GM21786 (cell line): Measurements from ENCODE around the gene SPATA20.

Experiments used
- ATAC-seq: cut with Tn5 transposase; IDR thresholded peaks from one replicate; pipeline ENCODE4 v1.9.1; 2021; ENCODE audit not compliant: unreplicated experiment

Gene SPATA20

DNA sequence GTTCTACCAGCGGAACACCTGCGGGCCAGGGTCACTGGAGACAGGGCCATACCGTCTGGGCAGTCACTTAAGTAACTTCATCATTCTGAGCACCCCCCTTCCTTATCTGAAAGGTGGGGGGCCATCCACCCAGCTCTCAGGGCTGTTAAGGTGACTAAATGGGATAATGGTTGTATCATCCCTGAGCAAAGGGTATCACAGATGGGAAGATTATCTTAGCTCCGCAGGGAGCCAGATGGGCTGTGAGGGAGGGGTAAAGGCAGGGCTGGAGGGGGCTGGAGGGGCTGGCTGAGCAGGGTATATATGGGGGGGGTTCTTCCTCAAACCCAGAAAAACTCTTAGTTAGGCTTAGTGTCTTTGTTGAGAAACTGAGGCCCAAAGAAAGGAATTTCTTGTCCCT, 10.7 kb downstream of the SPATA20 start:
- no peak for ATAC-seq

- no peak for ATAC-seq
These were observed 11.1 kb downstream of the SPATA20 start for GRCh38 chr17:50558091-50558490.

- ATAC-seq: no peak
These were observed 11.6 kb downstream of the SPATA20 start for GRCh38 chr17:50558581-50558940.

DNA sequence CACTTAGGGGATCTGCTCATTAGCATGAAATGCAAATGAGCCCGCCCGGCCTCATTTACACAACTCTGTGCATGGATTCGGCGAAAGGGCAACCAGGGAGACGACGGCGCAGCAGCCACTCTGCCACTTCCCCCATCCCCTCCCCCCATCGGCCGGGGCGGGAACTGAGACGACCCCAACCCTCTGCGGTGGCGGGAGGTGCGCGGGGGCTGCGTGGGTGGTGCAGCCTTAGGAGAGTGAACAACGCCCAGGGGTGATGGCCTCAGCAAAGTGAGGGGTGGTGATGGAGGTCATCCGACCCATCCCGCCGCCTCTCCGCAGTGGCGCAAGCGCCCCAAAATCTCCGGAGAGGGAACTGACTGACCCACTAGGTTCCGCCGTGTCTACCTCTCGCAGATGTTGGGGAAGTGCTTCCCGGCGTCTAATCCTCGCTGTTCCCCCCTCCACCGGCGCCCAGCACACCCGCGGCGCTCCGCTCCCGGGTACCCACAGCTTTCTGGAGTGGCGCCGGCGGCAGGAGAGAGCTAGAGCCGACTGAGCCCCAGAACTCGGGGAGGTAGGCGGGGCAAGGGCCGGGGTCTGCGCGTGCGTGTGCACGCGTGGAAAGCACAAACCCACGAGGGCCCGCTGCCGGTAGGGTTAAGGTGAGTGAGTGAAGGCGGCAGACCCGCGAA, 12.1 kb downstream of the SPATA20 start:
- ATAC-seq: no peak

- ATAC-seq: no peak
These were observed 12.8 kb downstream of the SPATA20 start for GRCh38 chr17:50559674-50560184.

DNA sequence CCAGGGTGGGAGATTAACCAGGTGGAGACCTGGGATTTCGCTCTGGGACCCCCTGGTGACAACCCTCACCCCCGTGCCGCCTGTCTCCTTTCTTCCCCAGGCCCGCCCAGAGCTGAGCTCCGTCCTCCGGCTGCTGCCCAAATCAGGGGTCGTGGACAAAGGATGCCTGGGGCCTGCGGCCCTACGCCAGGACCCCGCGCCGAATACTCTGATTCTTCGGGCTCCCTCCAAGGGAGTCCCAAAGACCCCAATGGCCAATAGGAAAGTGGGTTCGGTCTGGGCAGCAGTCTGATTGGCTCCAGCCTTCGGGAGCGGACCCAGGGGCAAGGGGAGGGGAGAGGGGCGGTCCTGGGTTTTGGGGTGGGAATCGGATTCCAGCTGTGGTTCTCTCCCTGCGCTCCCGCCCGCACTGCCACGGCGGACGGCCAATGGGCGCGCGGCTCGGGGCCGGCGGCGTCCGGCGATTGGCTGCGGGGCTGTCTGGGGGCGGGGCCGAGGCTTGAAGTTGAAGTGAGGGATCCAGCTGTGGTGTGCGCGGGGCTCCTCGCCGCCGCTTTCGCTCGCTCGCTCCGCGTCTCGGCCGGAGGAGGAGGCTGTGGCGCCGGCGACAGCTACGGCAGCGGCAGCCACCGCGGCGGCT, 13.3 kb downstream of the SPATA20 start, which contains the start of gene CACNA1G:
TSS of gene CACNA1G (plus strand) at position 531 of the 640 bp plus-strand sequence. CDS start 745 bp downstream, outside the sequence.
- peak; percentile 80 for ATAC-seq

DNA sequence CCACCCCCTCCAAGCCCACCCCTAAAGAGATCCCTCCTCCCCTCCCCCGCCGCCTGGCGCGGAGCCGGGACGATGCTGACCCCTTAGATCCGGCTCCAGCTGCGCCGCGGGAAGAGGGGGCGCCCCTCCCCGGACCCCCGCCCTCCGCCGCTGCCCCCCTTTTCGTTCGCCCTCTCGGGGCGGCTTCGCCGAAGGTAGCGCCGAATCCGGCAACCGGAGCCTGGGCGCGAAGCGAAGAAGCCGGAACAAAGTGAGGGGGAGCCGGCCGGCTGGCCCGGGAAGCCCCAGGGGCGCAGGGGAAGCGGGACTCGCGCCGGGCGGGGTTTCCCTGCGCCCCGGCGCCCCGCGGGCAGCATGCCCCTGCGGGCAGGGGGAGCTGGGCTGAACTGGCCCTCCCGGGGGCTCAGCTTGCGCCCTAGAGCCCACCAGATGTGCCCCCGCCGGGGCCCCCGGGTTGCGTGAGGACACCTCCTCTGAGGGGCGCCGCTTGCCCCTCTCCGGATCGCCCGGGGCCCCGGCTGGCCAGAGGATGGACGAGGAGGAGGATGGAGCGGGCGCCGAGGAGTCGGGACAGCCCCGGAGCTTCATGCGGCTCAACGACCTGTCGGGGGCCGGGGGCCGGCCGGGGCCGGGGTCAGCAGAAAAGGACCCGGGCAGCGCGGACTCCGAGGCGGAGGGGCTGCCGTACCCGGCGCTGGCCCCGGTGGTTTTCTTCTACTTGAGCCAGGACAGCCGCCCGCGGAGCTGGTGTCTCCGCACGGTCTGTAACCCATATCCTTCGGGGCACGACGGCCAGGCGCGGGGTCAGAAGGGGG, 14.2 kb downstream of the SPATA20 start:
- ATAC-seq: no peak

- no peak for ATAC-seq
These were observed 14.8 kb downstream of the SPATA20 start for GRCh38 chr17:50561746-50562141.

DNA sequence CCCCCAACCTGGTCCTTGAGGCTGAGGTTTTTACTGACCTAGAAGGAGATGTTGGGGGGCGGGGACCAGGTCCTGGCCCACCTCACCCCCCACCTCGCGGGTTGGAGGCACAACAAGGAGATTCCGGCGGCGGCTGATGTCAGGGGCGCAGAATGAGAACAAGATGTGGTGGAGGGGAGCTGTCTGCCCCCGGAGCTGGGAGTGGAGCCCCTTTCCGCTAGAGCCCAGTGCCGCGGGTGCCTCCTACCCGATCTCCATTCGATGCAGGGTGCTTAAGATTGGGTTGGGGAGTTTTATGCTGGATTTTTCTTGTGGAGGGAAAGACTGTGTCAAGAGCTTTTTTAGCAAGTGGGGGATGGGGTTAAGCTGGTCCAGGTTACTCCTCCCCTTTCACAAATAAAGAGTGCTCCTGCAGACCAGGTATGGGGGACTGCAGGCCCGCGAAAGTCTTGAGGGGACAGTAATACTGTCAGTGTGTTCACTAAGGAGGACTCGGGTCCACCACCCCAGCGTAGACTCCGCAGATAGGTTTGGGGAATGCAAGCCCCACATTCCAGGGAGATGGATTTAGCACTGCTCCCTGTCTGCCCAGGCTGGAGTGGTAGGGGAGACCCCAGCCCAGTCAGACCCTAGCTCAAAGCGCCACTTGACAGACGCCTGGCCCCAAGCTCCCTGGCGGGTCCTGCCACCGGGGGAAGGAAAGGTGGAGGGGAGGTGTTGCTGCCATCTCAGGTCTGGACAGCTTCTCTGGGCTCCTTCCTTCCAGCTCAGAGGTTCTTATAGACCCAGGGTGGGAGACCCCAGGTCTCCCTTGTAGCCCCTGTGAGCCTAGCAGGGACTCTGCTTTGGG, 15.5 kb downstream of the SPATA20 start:
- no peak for ATAC-seq

- ATAC-seq: no peak
These were observed 16.1 kb downstream of the SPATA20 start for GRCh38 chr17:50563092-50563511.

DNA sequence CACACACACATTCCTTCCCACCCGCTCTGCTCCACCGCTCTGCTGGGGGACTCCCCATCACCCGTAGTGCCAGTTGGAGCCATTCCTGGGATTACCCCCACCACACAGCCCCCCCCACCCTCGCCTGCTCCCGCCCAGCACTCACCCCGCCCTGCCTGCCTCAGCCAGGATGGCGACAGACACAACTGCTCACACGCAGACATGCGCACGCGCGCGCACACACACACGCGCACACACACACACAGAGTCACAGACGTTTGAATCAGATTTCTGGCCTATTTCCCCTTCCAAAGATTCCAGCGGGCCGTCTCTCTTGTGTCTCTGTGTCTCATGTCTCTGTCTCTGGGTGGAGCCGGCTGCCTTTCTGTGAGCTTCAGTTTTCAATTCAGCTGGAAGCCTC, 17.9 kb downstream of the SPATA20 start:
- ATAC-seq: no peak

- no peak for ATAC-seq
These were observed 18.7 kb downstream of the SPATA20 start for GRCh38 chr17:50565402-50566350.

- ATAC-seq: no peak
These were observed 19.9 kb downstream of the SPATA20 start for GRCh38 chr17:50566886-50567285.

DNA sequence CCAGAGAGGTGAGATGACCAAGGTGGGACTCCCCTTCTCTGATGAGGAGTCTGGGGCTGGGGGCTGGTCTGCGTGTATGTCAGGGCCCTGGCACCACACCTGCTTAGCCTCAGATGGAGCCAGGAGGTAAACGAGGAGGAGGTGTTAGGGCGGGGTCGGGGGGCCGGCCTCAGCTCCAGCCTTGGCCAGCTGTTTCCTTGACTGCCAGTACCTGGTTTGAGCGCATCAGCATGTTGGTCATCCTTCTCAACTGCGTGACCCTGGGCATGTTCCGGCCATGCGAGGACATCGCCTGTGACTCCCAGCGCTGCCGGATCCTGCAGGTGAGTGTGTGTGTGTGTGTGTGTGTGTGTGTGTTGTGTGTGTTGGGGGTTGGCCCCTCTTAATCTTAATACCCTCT, 21.7 kb downstream of the SPATA20 start:
- ATAC-seq: no peak

DNA sequence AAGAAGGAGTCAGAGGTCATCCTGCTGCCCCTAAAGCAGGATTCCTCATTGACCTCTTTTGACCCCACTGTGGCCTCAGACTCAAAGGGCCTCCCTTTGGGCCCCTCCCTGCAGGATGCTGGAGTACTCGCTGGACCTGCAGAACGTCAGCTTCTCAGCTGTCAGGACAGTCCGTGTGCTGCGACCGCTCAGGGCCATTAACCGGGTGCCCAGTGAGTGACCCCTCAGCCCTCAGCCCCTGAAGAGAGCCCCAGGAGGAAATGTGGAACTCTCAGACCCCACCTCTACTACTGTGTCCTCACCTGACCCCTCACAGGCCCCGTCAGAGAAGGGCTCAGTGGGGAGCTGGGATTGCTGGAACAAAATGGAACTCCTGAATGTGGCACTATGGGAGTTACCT, 22.6 kb downstream of the SPATA20 start:
- ATAC-seq: no peak

DNA sequence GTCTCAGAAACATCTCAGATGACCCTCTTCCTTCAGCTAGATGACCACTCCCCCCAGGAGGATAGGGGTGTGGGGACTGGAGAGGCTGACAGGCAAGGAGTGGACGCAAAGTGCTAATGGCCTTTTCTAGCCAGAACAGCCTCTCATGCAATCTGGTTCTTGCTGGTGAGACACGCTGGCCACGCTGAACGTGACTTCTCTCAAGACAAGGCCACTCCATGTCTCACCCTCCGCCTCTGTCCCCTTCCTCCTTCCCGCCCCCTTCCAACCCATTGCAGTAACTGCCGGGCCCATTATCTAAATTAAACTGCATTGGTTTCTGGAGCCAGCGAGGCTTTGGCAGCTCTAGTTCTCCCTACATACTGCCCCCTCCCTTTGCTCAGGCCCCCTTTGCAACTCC, 23.1 kb downstream of the SPATA20 start:
- ATAC-seq: no peak

- ATAC-seq: no peak
These were observed 23.6 kb downstream of the SPATA20 start for GRCh38 chr17:50570528-50570927.

- no peak for ATAC-seq
These were observed 24.7 kb downstream of the SPATA20 start for GRCh38 chr17:50571681-50572080.

DNA sequence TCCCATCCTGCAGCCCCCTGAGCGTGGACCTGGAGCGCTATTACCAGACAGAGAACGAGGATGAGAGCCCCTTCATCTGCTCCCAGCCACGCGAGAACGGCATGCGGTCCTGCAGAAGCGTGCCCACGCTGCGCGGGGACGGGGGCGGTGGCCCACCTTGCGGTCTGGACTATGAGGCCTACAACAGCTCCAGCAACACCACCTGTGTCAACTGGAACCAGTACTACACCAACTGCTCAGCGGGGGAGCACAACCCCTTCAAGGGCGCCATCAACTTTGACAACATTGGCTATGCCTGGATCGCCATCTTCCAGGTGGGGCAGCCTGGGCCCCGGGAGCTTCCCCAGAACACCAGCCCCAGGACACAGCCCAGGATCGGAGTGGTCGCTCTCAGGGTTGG, 25.6 kb downstream of the SPATA20 start:
- ATAC-seq: no peak
